HL-60 (cell line): ENCODE measurements around the gene TNIP1.

Experiments used
- DNase-seq, 2 experiments: peaks; one replicate each; pipeline ENCODE4 v3.0.0-alpha.2; 2010 to 2020; ENCODE audit warnings: low read depth in 1 of 2, low spot score in 1 of 2
- H3K27ac ChIP-seq: fragments of 250-450 bp; sonication (Bioruptor Pico); replicated peaks from 2 replicates; pipeline ENCODE4 v1.5.1; 2020; ENCODE audit warnings: mild to moderate bottlenecking, moderate library complexity
- H3K27me3 ChIP-seq: fragments of 250-450 bp; sonication (Bioruptor Pico); 2 replicates; pipeline ENCODE4 v1.5.1; 2021; ENCODE audit warnings: mild to moderate bottlenecking, moderate library complexity; ENCODE audit not compliant: insufficient read depth, poor library complexity, severe bottlenecking
- H3K4me3 ChIP-seq: replicated peaks from 2 replicates; pipeline ENCODE4 v1.5.1; 2011; ENCODE audit warnings: mild to moderate bottlenecking, control low read depth, low read length; ENCODE audit not compliant: insufficient read depth
- GABPA ChIP-seq: IDR thresholded peaks from 2 replicates; pipeline ENCODE4 v1.6.1; 2012; ENCODE audit warnings: low read depth
- POLR2AphosphoS5 ChIP-seq: IDR thresholded peaks from 2 replicates; pipeline ENCODE4 v1.6.1; 2012; ENCODE audit warnings: low read depth
- SPI1 ChIP-seq: IDR thresholded peaks from 2 replicates; pipeline ENCODE4 v1.6.1; 2012; ENCODE audit warnings: low read depth, mild to moderate bottlenecking, borderline replicate concordance
- TF ChIP-seq, protein P1 (sequence below): IDR thresholded peaks from one replicate; pipeline ENCODE4 v1.5.1; 2011; ENCODE audit warnings: low read length, control low read depth, inconsistent platforms; ENCODE audit not compliant: insufficient read depth
- TF ChIP-seq, protein P2 (sequence below): IDR thresholded peaks from 2 replicates; pipeline ENCODE4 v1.6.1; 2012; ENCODE audit warnings: low read depth; ENCODE audit not compliant: insufficient replicate concordance

TNIP1 gene

GRCh38 chr5:151108566-151108965, 27.7 kb upstream of the TNIP1 start:
- TF ChIP-seq, protein P1, sequence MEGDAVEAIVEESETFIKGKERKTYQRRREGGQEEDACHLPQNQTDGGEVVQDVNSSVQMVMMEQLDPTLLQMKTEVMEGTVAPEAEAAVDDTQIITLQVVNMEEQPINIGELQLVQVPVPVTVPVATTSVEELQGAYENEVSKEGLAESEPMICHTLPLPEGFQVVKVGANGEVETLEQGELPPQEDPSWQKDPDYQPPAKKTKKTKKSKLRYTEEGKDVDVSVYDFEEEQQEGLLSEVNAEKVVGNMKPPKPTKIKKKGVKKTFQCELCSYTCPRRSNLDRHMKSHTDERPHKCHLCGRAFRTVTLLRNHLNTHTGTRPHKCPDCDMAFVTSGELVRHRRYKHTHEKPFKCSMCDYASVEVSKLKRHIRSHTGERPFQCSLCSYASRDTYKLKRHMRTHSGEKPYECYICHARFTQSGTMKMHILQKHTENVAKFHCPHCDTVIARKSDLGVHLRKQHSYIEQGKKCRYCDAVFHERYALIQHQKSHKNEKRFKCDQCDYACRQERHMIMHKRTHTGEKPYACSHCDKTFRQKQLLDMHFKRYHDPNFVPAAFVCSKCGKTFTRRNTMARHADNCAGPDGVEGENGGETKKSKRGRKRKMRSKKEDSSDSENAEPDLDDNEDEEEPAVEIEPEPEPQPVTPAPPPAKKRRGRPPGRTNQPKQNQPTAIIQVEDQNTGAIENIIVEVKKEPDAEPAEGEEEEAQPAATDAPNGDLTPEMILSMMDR = no peak
- TF ChIP-seq GABPA (no peak), POLR2AphosphoS5 (no peak), SPI1 (no peak)
- TF ChIP-seq, protein P2, sequence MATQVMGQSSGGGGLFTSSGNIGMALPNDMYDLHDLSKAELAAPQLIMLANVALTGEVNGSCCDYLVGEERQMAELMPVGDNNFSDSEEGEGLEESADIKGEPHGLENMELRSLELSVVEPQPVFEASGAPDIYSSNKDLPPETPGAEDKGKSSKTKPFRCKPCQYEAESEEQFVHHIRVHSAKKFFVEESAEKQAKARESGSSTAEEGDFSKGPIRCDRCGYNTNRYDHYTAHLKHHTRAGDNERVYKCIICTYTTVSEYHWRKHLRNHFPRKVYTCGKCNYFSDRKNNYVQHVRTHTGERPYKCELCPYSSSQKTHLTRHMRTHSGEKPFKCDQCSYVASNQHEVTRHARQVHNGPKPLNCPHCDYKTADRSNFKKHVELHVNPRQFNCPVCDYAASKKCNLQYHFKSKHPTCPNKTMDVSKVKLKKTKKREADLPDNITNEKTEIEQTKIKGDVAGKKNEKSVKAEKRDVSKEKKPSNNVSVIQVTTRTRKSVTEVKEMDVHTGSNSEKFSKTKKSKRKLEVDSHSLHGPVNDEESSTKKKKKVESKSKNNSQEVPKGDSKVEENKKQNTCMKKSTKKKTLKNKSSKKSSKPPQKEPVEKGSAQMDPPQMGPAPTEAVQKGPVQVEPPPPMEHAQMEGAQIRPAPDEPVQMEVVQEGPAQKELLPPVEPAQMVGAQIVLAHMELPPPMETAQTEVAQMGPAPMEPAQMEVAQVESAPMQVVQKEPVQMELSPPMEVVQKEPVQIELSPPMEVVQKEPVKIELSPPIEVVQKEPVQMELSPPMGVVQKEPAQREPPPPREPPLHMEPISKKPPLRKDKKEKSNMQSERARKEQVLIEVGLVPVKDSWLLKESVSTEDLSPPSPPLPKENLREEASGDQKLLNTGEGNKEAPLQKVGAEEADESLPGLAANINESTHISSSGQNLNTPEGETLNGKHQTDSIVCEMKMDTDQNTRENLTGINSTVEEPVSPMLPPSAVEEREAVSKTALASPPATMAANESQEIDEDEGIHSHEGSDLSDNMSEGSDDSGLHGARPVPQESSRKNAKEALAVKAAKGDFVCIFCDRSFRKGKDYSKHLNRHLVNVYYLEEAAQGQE = no peak
- Histone ChIP-seq H3K27me3 (no peaks in the 10 kb centered on the region), H3K4me3 (no peak overlapping the region), H3K27ac (no peak overlapping the region)
- DNase-seq = no peak

DNA sequence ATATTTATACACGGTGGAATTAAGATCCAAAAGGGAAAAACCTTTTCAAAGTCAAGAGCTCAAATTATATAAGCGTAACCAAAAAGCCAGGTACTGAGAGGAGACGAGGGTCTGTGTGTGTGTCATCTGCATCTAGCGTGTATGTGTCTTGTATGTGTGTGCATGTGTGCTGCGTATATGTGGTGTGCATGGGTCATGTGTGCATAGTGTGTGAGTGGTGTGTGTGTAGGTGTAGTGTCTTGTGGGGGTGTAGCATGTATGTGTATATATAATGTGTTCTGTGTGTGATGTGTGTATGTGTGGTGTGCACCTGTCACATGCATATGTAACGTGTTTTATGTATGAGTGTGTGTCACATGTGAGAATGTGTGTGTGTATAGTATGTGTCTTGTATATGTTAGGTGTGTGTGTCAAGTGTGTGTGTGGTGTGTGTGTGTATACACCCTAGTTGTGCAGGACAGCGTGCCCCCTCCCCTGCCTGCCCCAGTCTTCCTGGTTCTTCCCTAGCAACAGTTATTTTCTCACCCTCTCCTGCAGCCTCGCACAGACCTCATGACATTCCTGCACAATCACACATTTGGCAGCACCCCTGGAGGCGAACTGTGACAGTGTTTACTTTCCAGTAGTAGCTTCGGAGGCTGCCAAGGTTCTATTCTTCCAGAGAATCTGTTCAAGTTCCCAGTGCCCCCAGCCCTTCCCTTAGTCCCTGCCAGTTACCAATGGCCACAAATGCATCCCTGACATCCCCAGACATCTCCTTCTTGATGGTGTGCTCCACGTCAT, 27.1 kb upstream of the TNIP1 start:
- Histone ChIP-seq H3K27me3 (no peaks in the 10 kb centered on the region), H3K4me3 (no peak overlapping the region), H3K27ac (no peak overlapping the region)
- TF ChIP-seq SPI1 (no peak), GABPA (no peak), POLR2AphosphoS5 (no peak)
- TF ChIP-seq, protein P2 = no peak
- TF ChIP-seq, protein P1 = no peak
- no peak for DNase-seq

- no peak overlapping the region for H3K4me3 ChIP-seq
- TF ChIP-seq SPI1 (no peak), GABPA (no peak), POLR2AphosphoS5 (no peak)
- TF ChIP-seq, protein P1 = no peak
- TF ChIP-seq, protein P2 = no peak
- no peaks in the 10 kb centered on the region for H3K27me3 ChIP-seq
- no peak for DNase-seq
- no peak overlapping the region for H3K27ac ChIP-seq
Measured at GRCh38 chr5:151107084-151107483, 26.2 kb upstream of the TNIP1 start.
